ENCODE data around the gene ZNF768.
A peak's percentile ranks its signal among the peaks of the same experiment; 100 is the strongest.

ZNF768 gene

DNA sequence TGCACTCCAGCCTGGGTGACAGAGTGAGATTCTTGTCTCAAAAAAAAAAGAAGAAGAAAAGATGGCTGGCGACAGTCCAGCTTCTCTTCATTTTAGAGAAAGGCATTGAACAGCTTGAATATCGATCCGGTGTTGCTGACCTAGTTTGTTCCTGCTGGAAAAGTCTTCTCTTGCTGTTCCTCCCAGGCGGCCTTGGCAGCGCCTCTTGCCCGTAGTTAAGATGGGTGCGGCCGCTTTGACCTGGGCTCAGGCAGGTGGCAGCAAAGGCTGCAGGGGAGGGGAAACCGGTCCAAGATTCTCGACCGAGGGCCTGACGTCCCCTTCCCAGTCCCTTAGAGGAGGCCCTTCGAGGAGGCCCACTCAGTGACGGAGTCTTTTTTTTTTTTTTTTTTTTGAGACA lies 35.7 kb upstream of the ZNF768 start:
- DNase-seq (ENCODE audit: low read depth in 2 of 2) = no peak

DNA sequence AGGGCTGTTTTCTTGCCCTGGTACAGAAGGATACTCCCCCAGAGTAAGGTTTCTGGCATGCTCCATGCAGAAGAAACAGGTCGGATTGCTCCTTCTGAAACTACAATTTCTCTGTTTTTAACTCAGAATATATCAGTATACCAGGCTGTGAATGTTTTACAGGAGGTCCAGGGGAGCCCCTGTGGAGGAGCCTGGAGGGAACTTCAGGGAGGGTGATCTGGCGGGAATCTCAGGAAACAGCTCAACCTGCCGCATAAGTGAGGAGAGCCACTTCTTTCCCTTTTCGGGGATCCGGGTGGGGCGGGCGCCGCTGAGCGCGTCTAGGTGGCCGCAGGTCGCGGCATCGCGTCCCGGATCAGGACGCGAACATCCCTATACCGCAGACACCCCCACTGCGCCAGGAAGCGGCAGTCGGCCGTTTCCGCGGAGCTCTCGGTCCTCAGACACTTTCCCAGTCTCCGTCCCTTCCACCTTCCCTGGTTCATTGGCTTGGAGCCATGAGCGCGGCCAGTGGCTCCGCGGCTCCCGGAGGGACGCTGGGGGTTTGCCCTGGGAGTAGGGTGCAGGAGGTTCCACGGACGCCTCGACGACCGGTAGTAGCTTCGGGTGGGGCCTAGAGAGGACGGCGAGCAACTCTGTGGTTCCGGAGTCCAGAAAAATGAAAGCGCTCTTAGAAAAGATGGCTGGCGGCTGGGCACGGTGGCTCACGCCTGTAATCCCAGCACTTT lies 34.9 kb upstream of the ZNF768 start:
- peak overlapping the region; percentile 32 to 41 for H3K4me3 ChIP-seq (replicated peaks in 1 of 2; ENCODE audit: low read depth in 2 of 2, low read length in 2 of 2)
- peak in 1 of 2 donors; percentile 18 for DNase-seq (ENCODE audit: low read depth in 2 of 2)
- TF ChIP-seq, protein P1, sequence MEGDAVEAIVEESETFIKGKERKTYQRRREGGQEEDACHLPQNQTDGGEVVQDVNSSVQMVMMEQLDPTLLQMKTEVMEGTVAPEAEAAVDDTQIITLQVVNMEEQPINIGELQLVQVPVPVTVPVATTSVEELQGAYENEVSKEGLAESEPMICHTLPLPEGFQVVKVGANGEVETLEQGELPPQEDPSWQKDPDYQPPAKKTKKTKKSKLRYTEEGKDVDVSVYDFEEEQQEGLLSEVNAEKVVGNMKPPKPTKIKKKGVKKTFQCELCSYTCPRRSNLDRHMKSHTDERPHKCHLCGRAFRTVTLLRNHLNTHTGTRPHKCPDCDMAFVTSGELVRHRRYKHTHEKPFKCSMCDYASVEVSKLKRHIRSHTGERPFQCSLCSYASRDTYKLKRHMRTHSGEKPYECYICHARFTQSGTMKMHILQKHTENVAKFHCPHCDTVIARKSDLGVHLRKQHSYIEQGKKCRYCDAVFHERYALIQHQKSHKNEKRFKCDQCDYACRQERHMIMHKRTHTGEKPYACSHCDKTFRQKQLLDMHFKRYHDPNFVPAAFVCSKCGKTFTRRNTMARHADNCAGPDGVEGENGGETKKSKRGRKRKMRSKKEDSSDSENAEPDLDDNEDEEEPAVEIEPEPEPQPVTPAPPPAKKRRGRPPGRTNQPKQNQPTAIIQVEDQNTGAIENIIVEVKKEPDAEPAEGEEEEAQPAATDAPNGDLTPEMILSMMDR (IDR thresholded peaks at IDR 0.05; ENCODE audit: low read depth, low read length) = no peak

More for the DNA sequence above, 35.7 kb upstream of the ZNF768 start:
- H3K4me3 ChIP-seq (replicated peaks in 1 of 2; ENCODE audit: low read depth in 2 of 2, low read length in 2 of 2) = no peak overlapping the region
- TF ChIP-seq, protein P1 (IDR thresholded peaks at IDR 0.05; ENCODE audit: low read depth, low read length) = no peak

DNA sequence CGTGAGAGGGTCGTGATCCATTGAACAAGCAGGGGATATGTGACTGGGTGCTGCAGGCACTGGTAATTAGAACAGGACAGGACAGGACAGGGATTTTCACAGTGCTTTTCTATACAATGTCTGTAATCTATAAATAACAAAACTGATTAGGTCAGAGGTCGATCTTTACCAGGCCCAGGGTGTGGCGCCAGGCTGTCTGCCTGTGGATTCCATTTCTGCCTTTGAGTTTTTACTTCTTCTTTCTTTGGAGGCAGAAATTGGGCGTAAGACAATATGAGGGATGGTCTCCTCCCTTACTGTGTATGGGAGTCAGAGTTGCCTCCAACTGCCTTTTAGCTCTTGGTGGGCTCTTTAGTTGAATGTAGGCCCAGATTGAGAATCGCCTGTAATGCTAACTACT lies 33.3 kb upstream of the ZNF768 start:
- TF ChIP-seq, protein P1 (IDR thresholded peaks at IDR 0.05; ENCODE audit: low read depth, low read length) = no peak
- no peak overlapping the region for H3K4me3 ChIP-seq (replicated peaks in 1 of 2; ENCODE audit: low read depth in 2 of 2, low read length in 2 of 2)

DNA sequence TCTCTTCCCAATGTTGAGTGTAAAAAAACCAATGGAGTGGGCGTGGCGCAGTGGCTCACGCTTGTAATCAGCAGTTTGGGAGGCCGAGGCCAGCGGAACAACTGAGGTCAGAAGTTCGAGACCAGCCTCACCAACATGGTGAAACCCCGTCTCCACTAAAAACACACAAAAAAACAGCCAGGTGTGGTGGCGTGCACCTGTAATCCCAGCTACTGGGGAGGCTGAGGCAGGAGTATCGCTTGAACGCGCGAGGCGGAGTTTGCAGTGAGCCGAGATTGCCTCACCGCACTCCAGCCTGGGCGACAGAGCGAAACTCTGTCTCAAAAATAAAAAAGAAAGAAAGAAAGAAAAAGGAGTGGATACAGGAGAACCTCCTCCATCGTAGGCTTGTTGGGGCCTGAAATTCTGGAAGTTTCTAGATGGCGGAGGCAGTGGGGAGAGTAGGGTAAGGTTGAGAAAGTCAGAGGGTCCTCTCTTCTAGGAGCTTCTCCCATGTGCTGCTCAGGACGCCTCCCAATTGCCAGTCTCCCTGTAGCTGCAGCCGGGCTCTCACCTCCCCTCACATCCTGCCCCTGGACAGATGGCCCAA lies 32.5 kb upstream of the ZNF768 start:
- peak overlapping the region in 1 of 2 donors; percentile 33 for H3K4me3 ChIP-seq (replicated peaks in 1 of 2; ENCODE audit: low read depth in 2 of 2, low read length in 2 of 2)
- DNase-seq (ENCODE audit: low read depth in 2 of 2) = no peak

More for the DNA sequence above, 33.3 kb upstream of the ZNF768 start:
- no peak for DNase-seq (ENCODE audit: low read depth in 2 of 2)

DNA sequence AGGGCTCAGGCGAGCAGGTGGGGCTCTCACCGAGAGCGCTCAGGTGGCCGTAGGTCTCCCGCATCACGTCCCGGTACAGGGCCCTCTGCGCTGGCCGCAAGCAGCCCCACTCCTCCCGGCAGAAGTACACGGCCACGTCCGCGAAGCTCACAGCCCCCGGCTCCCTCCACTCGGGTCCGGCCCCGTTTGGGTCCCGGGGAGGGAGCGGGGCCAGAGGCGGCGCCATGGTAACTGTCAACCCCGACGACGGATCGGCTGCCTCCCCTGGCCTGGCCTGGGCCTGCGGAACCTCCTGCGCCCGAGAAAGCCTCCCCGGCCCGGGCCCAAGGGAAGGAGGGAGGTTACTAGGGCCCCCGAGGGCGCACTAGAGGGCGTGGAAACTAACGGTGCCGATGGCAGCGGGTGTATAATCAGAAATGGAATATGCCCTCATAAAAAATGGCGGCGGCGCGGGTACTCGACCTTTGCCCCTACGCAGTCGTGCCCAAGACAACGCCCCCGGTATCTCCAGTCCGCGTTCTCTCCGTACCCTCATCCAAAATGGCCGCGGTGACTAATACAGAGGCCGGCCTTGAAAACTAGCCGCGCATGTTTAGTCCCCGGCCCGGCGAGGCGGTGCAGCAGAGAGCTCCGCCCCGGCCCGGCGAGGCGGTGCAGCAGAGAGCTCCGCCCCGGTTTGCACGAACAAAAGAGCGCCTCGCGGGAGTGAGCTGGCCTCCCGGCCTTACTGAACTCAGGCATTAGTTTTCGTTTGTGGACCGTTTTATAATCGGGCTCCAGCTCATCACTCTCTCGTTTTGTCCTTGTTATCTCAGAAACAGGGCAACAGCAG lies 31.8 kb upstream of the ZNF768 start, which contains the start of gene ZNF764:
Gene ZNF764 (minus strand): TSS at position 418 of the 832 bp plus-strand sequence. CDS start 192 bp downstream, at position 226.
- peak; percentile 98 to 99 for DNase-seq (ENCODE audit: low read depth in 2 of 2)
- H3K4me3 ChIP-seq (replicated peaks in 1 of 2; ENCODE audit: low read depth in 2 of 2, low read length in 2 of 2) = peak within 1 kb of the TSS; percentile 74 to 77
- TF ChIP-seq, protein P1 (IDR thresholded peaks at IDR 0.05; ENCODE audit: low read depth, low read length) = no peak

More for the DNA sequence above, 32.5 kb upstream of the ZNF768 start:
- TF ChIP-seq, protein P1 (IDR thresholded peaks at IDR 0.05; ENCODE audit: low read depth, low read length) = no peak

DNA sequence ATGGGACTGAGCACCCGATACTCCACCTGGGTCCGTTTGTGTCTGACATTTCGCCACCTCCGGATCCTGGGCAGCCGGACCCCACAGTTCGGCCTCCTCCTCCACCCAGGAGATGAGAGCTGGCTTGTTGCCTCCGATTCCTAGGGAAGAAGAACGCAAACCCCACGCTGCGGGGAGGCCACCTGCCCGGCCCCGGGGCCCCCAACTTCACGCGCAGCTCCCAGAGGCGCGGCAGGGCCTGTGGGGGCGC lies 31.3 kb upstream of the ZNF768 start:
- DNase-seq (ENCODE audit: low read depth in 2 of 2) = no peak
- peak overlapping the region; percentile 74 to 77 for H3K4me3 ChIP-seq (replicated peaks in 1 of 2; ENCODE audit: low read depth in 2 of 2, low read length in 2 of 2)

More for the DNA sequence above, 31.3 kb upstream of the ZNF768 start:
- TF ChIP-seq, protein P1 (IDR thresholded peaks at IDR 0.05; ENCODE audit: low read depth, low read length) = no peak
